Measurements from ENCODE around the gene CYSLTR2.
"Not testable (repeated sequence)": the region's sequence is repeated elsewhere in the genome, so short reads cannot be mapped to it uniquely, and the experiment has no call there.

DNA sequence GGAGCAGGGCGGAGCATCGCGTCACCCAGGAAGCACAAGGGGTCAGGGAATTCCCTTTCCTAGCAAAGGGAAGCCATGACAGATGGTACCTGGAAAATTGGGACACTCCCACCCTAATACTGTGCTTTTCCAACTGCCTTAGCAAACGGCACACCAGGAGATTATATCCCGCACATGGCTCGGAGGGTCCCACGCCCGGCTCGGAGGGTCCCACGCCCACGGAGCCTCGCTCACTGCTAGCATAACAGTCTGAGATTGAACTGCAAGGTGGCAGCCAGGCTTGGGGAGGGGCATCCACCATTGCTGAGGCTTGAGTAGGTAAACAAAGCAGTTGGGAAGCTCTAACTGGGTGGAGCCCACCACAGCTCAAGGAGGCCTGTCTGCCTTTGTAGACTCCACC, 42.9 kb downstream of the CYSLTR2 start:
- not testable (repeated sequence) for TF ChIP-seq YY1 (IDR thresholded peaks at IDR 0.05; ENCODE audit: insufficient read depth, insufficient read length); ZNF274 (IDR thresholded peaks at IDR 0.05; ENCODE audit: low read depth, low read length)

Data from NT2/D1 (cell line).